GM12874 (cell line): Measurements from ENCODE around the gene PTPN18.

Experiments
- TF ChIP-seq, protein P1 (sequence below): IDR thresholded peaks from 2 replicates; pipeline ENCODE4 v1.5.1; 2011; ENCODE audit warnings: low read depth, mild to moderate bottlenecking, control low read depth, low read length, moderate library complexity; ENCODE audit not compliant: insufficient read depth

The PTPN18 gene

DNA sequence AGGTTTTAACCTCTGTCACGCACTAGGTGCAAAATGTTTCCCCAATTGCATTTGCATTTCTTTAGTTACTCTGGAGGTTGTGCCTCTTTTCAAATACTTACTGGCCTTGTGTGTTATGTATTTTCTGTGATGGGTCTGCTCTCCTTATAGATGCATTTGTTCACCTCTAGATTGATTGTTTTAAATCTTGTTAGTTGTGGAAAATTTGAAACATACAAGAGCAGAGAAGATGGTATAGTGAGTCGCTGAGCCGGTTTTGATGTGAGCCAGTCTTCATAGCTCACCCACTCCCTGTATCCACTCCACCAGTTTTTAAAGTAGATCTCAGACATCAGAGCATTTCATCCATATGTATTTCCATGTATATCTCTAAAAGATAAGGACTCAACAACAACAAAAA lies 6.7 kb upstream of the PTPN18 start:
- TF ChIP-seq, protein P1, sequence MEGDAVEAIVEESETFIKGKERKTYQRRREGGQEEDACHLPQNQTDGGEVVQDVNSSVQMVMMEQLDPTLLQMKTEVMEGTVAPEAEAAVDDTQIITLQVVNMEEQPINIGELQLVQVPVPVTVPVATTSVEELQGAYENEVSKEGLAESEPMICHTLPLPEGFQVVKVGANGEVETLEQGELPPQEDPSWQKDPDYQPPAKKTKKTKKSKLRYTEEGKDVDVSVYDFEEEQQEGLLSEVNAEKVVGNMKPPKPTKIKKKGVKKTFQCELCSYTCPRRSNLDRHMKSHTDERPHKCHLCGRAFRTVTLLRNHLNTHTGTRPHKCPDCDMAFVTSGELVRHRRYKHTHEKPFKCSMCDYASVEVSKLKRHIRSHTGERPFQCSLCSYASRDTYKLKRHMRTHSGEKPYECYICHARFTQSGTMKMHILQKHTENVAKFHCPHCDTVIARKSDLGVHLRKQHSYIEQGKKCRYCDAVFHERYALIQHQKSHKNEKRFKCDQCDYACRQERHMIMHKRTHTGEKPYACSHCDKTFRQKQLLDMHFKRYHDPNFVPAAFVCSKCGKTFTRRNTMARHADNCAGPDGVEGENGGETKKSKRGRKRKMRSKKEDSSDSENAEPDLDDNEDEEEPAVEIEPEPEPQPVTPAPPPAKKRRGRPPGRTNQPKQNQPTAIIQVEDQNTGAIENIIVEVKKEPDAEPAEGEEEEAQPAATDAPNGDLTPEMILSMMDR, result no peak

- TF ChIP-seq, protein P1, result no peak
Measured at GRCh38 chr2:130351711-130352110, 4.1 kb upstream of the PTPN18 start.

- TF ChIP-seq, protein P1, result no peak
Measured at GRCh38 chr2:130352237-130352636, 3.6 kb upstream of the PTPN18 start.

- TF ChIP-seq, protein P1, result no peak
Measured at GRCh38 chr2:130353291-130354138, 2.3 kb upstream of the PTPN18 start.

- TF ChIP-seq, protein P1, result no peak
Measured at GRCh38 chr2:130354139-130354428, 1.8 kb upstream of the PTPN18 start.

DNA sequence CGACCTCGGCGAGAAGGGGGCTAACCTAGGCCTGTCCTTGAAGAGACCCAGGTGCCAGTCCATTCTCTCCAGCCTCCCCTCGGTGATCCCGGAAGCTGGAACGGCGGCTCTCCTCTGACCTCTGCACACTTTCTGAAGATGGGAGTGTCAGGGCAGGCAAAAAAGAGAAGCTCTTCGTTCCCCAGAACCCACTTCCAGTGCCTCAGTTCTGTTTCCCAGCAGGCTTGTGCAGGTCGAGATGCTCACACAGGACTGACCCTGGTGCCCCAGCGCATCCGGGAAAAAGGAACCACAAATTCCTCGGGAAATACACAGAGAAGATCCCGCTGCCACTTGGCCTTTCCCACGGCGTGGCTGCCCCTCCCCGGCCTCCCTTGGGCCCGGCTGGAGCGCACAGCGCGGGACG lies 681 bp upstream of the PTPN18 start:
- TF ChIP-seq, protein P1, result no peak

DNA sequence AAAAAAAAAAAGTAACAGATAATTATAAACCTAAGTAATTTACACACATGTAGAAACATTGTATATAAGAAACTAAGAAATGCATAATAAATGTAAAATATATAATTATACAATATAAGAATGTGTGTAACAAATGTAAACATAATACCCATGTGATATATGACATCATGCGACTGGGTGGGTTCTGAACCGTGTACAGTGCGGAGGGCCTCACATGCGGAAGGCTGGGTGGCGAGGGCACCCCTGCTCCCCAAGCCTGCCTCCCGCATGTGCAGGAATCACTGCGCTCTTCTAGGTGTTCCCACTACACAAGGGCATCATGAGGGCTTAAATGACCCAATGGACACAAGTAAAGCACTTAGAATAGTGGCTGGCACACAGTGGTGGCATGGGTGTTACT lies 2.0 kb downstream of the PTPN18 start:
- TF ChIP-seq, protein P1, result no peak
